Mesenchymal stem cell (in vitro differentiated cells and primary cell): ENCODE measurements around the gene TMEM237.
A peak's percentile ranks its signal among the peaks of the same experiment; 100 is the strongest.

Experiments used
- DNase-seq: peaks from one replicate; pipeline ENCODE4 v3.0.0-alpha.2; 2013
- H2AFZ ChIP-seq: one replicate; pipeline ENCODE4 v1.6.1; 2013; ENCODE audit warnings: low read depth, mild to moderate bottlenecking, control low read depth, inconsistent platforms, low read length, moderate library complexity
- H2AK5ac ChIP-seq: 2 replicates; pipeline ENCODE4 v1.6.1; 2013; ENCODE audit warnings: low read length, moderate library complexity, mild to moderate bottlenecking, inconsistent platforms; ENCODE audit not compliant: severe bottlenecking
- H2BK120ac ChIP-seq: one replicate; pipeline ENCODE4 v1.6.1; 2013; ENCODE audit warnings: low read depth, mild to moderate bottlenecking, inconsistent platforms, low read length, moderate library complexity
- H2BK12ac ChIP-seq, 2 experiments: one replicate each; pipeline ENCODE4 v1.6.1; 2013; ENCODE audit warnings: inconsistent platforms in 2 of 2, low read length in 2 of 2, mild to moderate bottlenecking in 2 of 2, moderate library complexity in 2 of 2, control low read depth in 1 of 2
- H2BK15ac ChIP-seq: one replicate; pipeline ENCODE4 v1.6.1; 2013; ENCODE audit warnings: mild to moderate bottlenecking, low read depth, inconsistent platforms; ENCODE audit not compliant: poor library complexity, severe bottlenecking
- H2BK5ac ChIP-seq: 2 replicates; pipeline ENCODE4 v1.6.1; 2013; ENCODE audit warnings: low read depth, mild to moderate bottlenecking, low read length, control low read depth, inconsistent platforms; ENCODE audit not compliant: poor library complexity, severe bottlenecking
- H3K14ac ChIP-seq, 2 experiments: one replicate each; pipeline ENCODE4 v1.6.1; 2013; ENCODE audit warnings: inconsistent platforms in 2 of 2, low read length in 2 of 2, control low read depth in 1 of 2, mild to moderate bottlenecking in 1 of 2, moderate library complexity in 1 of 2
- H3K18ac ChIP-seq, 2 experiments: one replicate each; pipeline ENCODE4 v1.6.1; 2013; ENCODE audit warnings: inconsistent platforms in 2 of 2, low read length in 2 of 2, control low read depth in 1 of 2, low read depth in 1 of 2, mild to moderate bottlenecking in 1 of 2
- H3K23ac ChIP-seq, 2 experiments: one replicate each; pipeline ENCODE4 v1.6.1; 2013; ENCODE audit warnings: inconsistent platforms in 2 of 2, low read length in 2 of 2, mild to moderate bottlenecking in 2 of 2, moderate library complexity in 2 of 2, control low read depth in 1 of 2
- H3K27ac ChIP-seq: 2 replicates; pipeline ENCODE4 v1.5.1; 2013; ENCODE audit warnings: mild to moderate bottlenecking, moderate library complexity, low read length, control low read depth, inconsistent platforms; ENCODE audit not compliant: poor library complexity, severe bottlenecking
- H3K27me3 ChIP-seq, 2 experiments: 2 replicates each; pipeline versions ENCODE4 v1.6.1 to v1.7.0; 2013; ENCODE audit warnings: low read length in 2 of 2, mild to moderate bottlenecking in 2 of 2, moderate library complexity in 2 of 2, control low read depth in 1 of 2, inconsistent platforms in 1 of 2; ENCODE audit not compliant: control insufficient read depth in 1 of 2, insufficient read depth in 1 of 2
- H3K36me3 ChIP-seq, 2 experiments: 2 replicates each; pipeline versions ENCODE4 v1.6.1 to v1.7.0; 2013; ENCODE audit warnings: low read length in 2 of 2, control low read depth in 1 of 2, inconsistent platforms in 1 of 2, low read depth in 1 of 2, mild to moderate bottlenecking in 1 of 2; ENCODE audit not compliant: insufficient read depth in 2 of 2, control insufficient read depth in 1 of 2
- H3K4ac ChIP-seq, 2 experiments: one replicate each; pipeline ENCODE4 v1.6.1; 2013; ENCODE audit warnings: inconsistent platforms in 2 of 2, low read length in 2 of 2, mild to moderate bottlenecking in 2 of 2, moderate library complexity in 2 of 2, control low read depth in 1 of 2, low read depth in 1 of 2
- H3K4me1 ChIP-seq: 2 replicates; pipeline ENCODE4 v1.6.1; 2013; ENCODE audit warnings: low read depth, low read length, control low read depth; ENCODE audit not compliant: control insufficient read depth, insufficient read depth
- H3K4me2 ChIP-seq: 2 replicates; pipeline ENCODE4 v1.6.1; 2013; ENCODE audit warnings: low read length, mild to moderate bottlenecking, inconsistent platforms; ENCODE audit not compliant: poor library complexity, severe bottlenecking
- H3K4me3 ChIP-seq, 2 experiments: 2 replicates each; pipeline versions ENCODE4 v1.5.1 to v1.7.0; 2013; ENCODE audit warnings: low read length in 2 of 2, mild to moderate bottlenecking in 2 of 2, control low read depth in 1 of 2, low read depth in 1 of 2; ENCODE audit not compliant: insufficient read depth in 1 of 2
- H3K79me1 ChIP-seq: replicated peaks from 2 replicates; pipeline ENCODE4 v1.6.1; 2013; ENCODE audit warnings: mild to moderate bottlenecking, control low read depth, low read length, inconsistent platforms; ENCODE audit not compliant: poor library complexity, severe bottlenecking
- H3K9ac ChIP-seq: 2 replicates; pipeline ENCODE4 v1.7.0; 2013; ENCODE audit warnings: mild to moderate bottlenecking, low read length, moderate library complexity
- H3K9me3 ChIP-seq: 2 replicates; pipeline ENCODE4 v1.7.0; 2013; ENCODE audit warnings: mild to moderate bottlenecking, low read length; ENCODE audit not compliant: control insufficient read depth
- H4K8ac ChIP-seq: one replicate; pipeline ENCODE4 v1.6.1; 2013; ENCODE audit warnings: inconsistent platforms, mild to moderate bottlenecking, low read length, moderate library complexity
- H4K91ac ChIP-seq: one replicate; pipeline ENCODE4 v1.6.1; 2013; ENCODE audit warnings: mild to moderate bottlenecking, low read length, inconsistent platforms
- WGBS: methylation state at CpG from one replicate; pipeline ENCODE4 v1.1.7; 2013; ENCODE audit warnings: mixed read lengths; 5-methylcytosine and 5-hydroxymethylcytosine counted together

Gene TMEM237

DNA sequence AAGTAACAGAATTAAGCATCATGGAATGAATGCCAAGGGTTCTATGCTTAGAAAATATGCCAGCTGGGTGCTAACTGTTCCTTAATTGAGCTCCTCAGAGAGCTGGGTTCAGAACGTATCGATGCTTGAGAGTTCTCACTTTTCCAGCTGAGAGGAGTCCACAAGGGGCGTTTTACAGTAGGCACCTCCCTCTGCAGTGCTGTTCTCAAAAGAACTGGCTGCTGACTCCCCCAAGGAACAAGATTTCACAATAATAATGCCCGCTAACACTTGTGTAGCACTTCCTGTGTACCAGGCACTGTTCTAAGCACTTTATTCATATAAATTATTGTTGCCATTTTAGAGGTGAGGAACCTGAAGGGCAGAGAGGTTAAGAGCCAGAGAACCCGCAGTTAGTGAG lies 18.1 kb upstream of the TMEM237 start:
- H4K91ac ChIP-seq, result no peak overlapping the region
- H2BK15ac ChIP-seq, result no peak overlapping the region
- H3K18ac ChIP-seq, result no peak overlapping the region
- no peak overlapping the region for H3K23ac ChIP-seq
- no peak overlapping the region for H3K27ac ChIP-seq
- no peak overlapping the region for H3K4me3 ChIP-seq
- H2AFZ ChIP-seq, result no peak overlapping the region
- H2BK120ac ChIP-seq, result no peak overlapping the region
- no peaks in the 10 kb centered on the region for H3K36me3 ChIP-seq
- no peak overlapping the region for H2BK5ac ChIP-seq
- H3K9me3 ChIP-seq, result no peaks in the 10 kb centered on the region
- no peak overlapping the region for H2BK12ac ChIP-seq
- H3K4ac ChIP-seq, result no peak overlapping the region
- H3K27me3 ChIP-seq, result no peaks in the 10 kb centered on the region
- WGBS, result 73% methylated on average over 4 of the region's 5 CpGs
- H2AK5ac ChIP-seq, result no peak overlapping the region
- no peak overlapping the region for H4K8ac ChIP-seq
- DNase-seq, result no peak
- no peaks in the 10 kb centered on the region for H3K79me1 ChIP-seq
- H3K4me1 ChIP-seq, result peaks cover 4% of the 10 kb centered on the region
- no peak overlapping the region for H3K14ac ChIP-seq
- H3K4me2 ChIP-seq, result no peak overlapping the region
- H3K9ac ChIP-seq, result no peak overlapping the region

DNA sequence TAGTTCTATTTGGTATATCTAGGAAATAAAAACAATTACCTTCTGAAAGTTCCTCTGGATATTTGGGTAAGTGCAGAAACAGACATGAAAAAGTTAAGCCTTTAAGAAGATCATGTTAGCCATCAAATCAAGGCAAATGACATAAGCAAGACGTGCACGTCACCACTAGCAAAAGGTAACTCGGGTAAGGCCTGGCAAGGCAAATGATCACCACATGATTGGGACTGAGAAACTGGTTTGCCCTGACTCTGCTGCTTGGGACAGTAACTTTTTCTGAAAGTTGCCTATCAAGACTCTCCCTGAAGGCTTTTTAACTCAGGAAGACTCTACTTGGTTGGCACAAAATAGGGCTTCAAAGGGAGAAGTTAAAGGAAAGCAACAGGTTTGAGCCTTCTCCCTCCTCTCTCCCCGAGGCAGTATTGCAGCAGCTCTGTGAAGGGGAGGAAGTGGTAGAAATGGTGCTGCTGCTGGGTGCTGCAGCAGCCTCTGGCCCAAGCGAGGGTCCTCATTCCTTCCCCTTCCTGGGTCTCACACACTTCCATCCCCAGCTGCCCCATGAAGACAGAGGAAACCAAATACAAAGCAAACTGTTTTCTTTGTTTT lies 17.1 kb upstream of the TMEM237 start:
- H3K36me3 ChIP-seq, result no peaks in the 10 kb centered on the region
- H2BK12ac ChIP-seq, result no peak overlapping the region
- peaks cover 8% of the 10 kb centered on the region for H3K4me1 ChIP-seq
- H2AFZ ChIP-seq, result no peak overlapping the region
- H4K8ac ChIP-seq, result no peak overlapping the region
- H3K18ac ChIP-seq, result no peak overlapping the region
- H3K27me3 ChIP-seq, result no peaks in the 10 kb centered on the region
- H3K4ac ChIP-seq, result no peak overlapping the region
- H2AK5ac ChIP-seq, result no peak overlapping the region
- H2BK5ac ChIP-seq, result no peak overlapping the region
- no peak overlapping the region for H3K4me2 ChIP-seq
- no peak overlapping the region for H3K4me3 ChIP-seq
- H3K23ac ChIP-seq, result no peak overlapping the region
- 87% methylated on average over 3 of the region's 5 CpGs for WGBS
- H2BK120ac ChIP-seq, result no peak overlapping the region
- no peak overlapping the region for H3K27ac ChIP-seq
- H3K9ac ChIP-seq, result no peak overlapping the region
- H3K9me3 ChIP-seq, result no peaks in the 10 kb centered on the region
- H3K79me1 ChIP-seq, result no peaks in the 10 kb centered on the region
- H3K14ac ChIP-seq, result no peak overlapping the region
- no peak overlapping the region for H2BK15ac ChIP-seq
- H4K91ac ChIP-seq, result no peak overlapping the region
- DNase-seq, result no peak

- Histone ChIP-seq H3K79me1 (no peaks in the 10 kb centered on the region), H3K27me3 (no peaks in the 10 kb centered on the region), H4K91ac (no peak overlapping the region), H2BK120ac (no peak overlapping the region), H3K14ac (no peak overlapping the region), H2BK12ac (no peak overlapping the region), H3K4me1 (peaks cover 13% of the 10 kb centered on the region), H2BK5ac (no peak overlapping the region), H2AFZ (no peak overlapping the region), H3K23ac (no peak overlapping the region), H2BK15ac (no peak overlapping the region), H3K9ac (no peak overlapping the region), H3K27ac (no peak overlapping the region), H4K8ac (no peak overlapping the region), H3K9me3 (no peaks in the 10 kb centered on the region), H3K36me3 (no peaks in the 10 kb centered on the region), H3K4me2 (no peak overlapping the region), H3K18ac (peak overlapping the region in 1 of 2 experiments; percentile 44), H3K4me3 (no peak overlapping the region), H3K4ac (no peak overlapping the region), H2AK5ac (no peak overlapping the region)
- no peak for DNase-seq
- WGBS, result 87% methylated on average over 5 of the region's 5 CpGs
Measured at GRCh38 chr2:201656740-201657139, 13.4 kb upstream of the TMEM237 start.

GRCh38 chr2:201656102-201656501 lies 12.8 kb upstream of the TMEM237 start:
- no peak for DNase-seq
- Histone ChIP-seq H2BK12ac (no peak overlapping the region), H4K8ac (peak overlapping the region; percentile 21), H2AK5ac (peak overlapping the region; percentile 8), H3K4me3 (no peak overlapping the region), H2BK5ac (no peak overlapping the region), H3K4ac (peak overlapping the region in 1 of 2 experiments; percentile 5), H3K9me3 (no peaks in the 10 kb centered on the region), H3K4me2 (no peak overlapping the region), H4K91ac (no peak overlapping the region), H3K4me1 (peaks cover 13% of the 10 kb centered on the region), H2AFZ (no peak overlapping the region), H3K18ac (no peak overlapping the region), H3K14ac (no peak overlapping the region), H2BK120ac (no peak overlapping the region), H3K9ac (no peak overlapping the region), H3K36me3 (no peaks in the 10 kb centered on the region), H3K27ac (peak overlapping the region; percentile 46), H3K79me1 (no peaks in the 10 kb centered on the region), H3K27me3 (no peaks in the 10 kb centered on the region), H3K23ac (no peak overlapping the region), H2BK15ac (no peak overlapping the region)
- 96% methylated on average over 11 of the region's 11 CpGs for WGBS
